Activated CD4-positive, alpha-beta T cell treated with anti-CD3 and anti-CD28 coated beads for 4 hours (primary cell): Measurements from ENCODE around the gene MBOAT7.

Experiments
- DNase-seq, 2 donors: peaks; one replicate each; pipeline ENCODE4 v3.0.0-alpha.2; 2020

MBOAT7 gene

GRCh38 chr19:54160182-54160811 lies 29.1 kb downstream of the MBOAT7 start:
- DNase-seq, result no peak

- DNase-seq, result peak; percentile 98 to 100
Observed at GRCh38 chr19:54159352-54160181, 29.8 kb downstream of the MBOAT7 start, which contains the start of gene LENG1. Gene LENG1, minus strand, starts transcription at chr19:54159721. Its CDS starts 26 bp downstream, at chr19:54159695.

GRCh38 chr19:54158812-54159351 lies 30.5 kb downstream of the MBOAT7 start:
- DNase-seq, result peak in 1 of 2 donors; percentile 30

- no peak for DNase-seq
Observed at GRCh38 chr19:54156953-54157352, 32.4 kb downstream of the MBOAT7 start.

GRCh38 chr19:54156490-54156889 lies 32.9 kb downstream of the MBOAT7 start:
- DNase-seq, result no peak

GRCh38 chr19:54155694-54156093 lies 33.7 kb downstream of the MBOAT7 start:
- DNase-seq, result no peak

- DNase-seq, result no peak
Observed at GRCh38 chr19:54154603-54155345, 34.6 kb downstream of the MBOAT7 start.

GRCh38 chr19:54153731-54154326 lies 35.6 kb downstream of the MBOAT7 start:
- DNase-seq, result no peak

GRCh38 chr19:54152878-54153524 lies 36.4 kb downstream of the MBOAT7 start:
- no peak for DNase-seq

- no peak for DNase-seq
Observed at GRCh38 chr19:54152267-54152666, 37.1 kb downstream of the MBOAT7 start.

- no peak for DNase-seq
Observed at GRCh38 chr19:54151362-54152035, 37.9 kb downstream of the MBOAT7 start.

GRCh38 chr19:54149021-54149812 lies 40.2 kb downstream of the MBOAT7 start:
- no peak for DNase-seq

- no peak for DNase-seq
Observed at GRCh38 chr19:54148158-54148557, 41.2 kb downstream of the MBOAT7 start.

GRCh38 chr19:54147676-54148075 lies 41.7 kb downstream of the MBOAT7 start:
- no peak for DNase-seq

- DNase-seq, result no peak
Observed at GRCh38 chr19:54145541-54146158, 43.7 kb downstream of the MBOAT7 start.

GRCh38 chr19:54142166-54142780 lies 47.1 kb downstream of the MBOAT7 start:
- DNase-seq, result no peak

GRCh38 chr19:54141356-54141755 lies 48.0 kb downstream of the MBOAT7 start:
- no peak for DNase-seq

GRCh38 chr19:54138489-54139256 lies 50.7 kb downstream of the MBOAT7 start:
- DNase-seq, result no peak
